Stimulated activated naive CD8-positive, alpha-beta T cell treated with anti-CD3 and anti-CD28 coated beads, Interleukin-15, amount 100 ng/mL, for 72 hours (primary cell): Measurements from ENCODE around the gene AUTS2.
A peak's percentile ranks its signal among the peaks of the same experiment; 100 is the strongest.

Experiments
- ATAC-seq: fragments of 150-1000 bp; cut with Tn5 transposase; 2 replicates; pipeline ENCODE4 v1.10.0; 2021; ENCODE audit warnings: mild to moderate bottlenecking, moderate library complexity
- DNase-seq, 2 donors: peaks; one replicate each; pipeline ENCODE4 v3.0.0; 2021 to 2022
- H3K27ac Mint-ChIP-seq, 2 donors: one replicate each; pipeline ENCODE4 v1.8.0; 2022; ENCODE audit warnings: mild to moderate bottlenecking in 2 of 2, mixed read lengths in 2 of 2, moderate library complexity in 2 of 2
- H3K27me3 Mint-ChIP-seq: one replicate; pipeline ENCODE4 v1.8.0; 2022; ENCODE audit warnings: mixed read lengths
- H3K4me1 Mint-ChIP-seq: one replicate; pipeline ENCODE4 v1.8.0; 2022; ENCODE audit warnings: mild to moderate bottlenecking, mixed read lengths
- H3K4me3 Mint-ChIP-seq, 2 donors: one replicate each; pipeline ENCODE4 v1.8.0; 2022; ENCODE audit warnings: mild to moderate bottlenecking in 2 of 2, mixed read lengths in 2 of 2, moderate library complexity in 1 of 2
- H3K9me3 Mint-ChIP-seq, 2 donors: one replicate each; pipeline ENCODE4 v1.8.0; 2022; ENCODE audit warnings: mixed read lengths in 2 of 2

Gene AUTS2

DNA sequence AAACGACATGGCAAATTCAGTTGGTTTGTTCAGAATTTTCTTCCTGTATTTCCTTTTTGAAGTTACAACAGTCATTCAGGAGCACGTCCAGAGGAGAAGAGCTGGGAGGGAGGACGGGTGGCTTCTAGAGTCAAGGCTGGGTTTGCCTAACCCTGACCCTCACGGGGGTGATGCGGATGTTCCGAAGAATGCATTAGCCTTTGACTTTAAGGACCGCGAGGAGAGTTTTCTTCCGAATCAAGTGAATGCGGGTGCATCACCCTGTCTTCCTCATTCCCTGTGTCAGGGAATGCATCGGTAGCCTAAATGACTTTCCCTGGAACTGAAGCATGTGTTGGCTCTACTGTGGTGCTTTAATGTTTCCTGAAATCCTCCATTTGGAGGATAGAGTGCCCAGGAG is 1137.0 kb downstream of the AUTS2 start:
- no peak for ATAC-seq

DNA sequence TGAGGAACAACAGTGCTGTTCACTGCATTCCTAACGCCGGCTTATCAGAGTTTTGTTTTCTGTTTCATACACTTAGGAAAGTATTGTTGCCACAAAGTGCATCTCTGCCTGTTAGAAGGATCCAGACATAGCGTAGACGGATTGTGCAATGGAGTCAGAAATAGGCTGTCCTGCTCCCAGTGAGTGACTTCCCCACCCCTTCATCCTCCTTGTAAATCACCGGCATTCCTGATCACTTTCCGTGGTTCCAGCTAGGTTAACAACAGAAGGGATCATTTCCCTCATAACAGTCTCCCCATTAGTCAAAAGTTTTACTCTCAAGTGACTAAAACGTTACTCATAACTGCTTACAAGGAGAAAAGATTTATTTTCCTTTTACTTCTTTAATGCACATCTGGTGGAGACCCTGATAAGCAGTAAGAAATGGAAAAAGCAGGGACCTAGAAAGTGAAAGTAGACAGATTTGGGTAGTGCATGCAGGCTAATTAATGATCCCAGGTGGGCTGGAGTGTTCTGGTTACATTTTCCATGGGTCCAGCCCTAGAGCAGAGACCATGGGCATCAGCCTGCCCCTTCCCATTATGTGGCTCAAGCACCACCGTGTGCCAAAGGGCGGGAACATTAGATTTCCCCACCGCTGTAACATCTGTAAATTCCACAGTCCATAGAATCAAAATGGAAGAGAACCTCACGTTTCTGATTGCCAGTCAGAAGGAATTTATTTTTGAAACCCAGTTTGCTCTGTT is 1138.6 kb downstream of the AUTS2 start:
- Mint-ChIP-seq H3K27me3 (no peaks in the 10 kb centered on the region), H3K9me3 (no peaks in the 10 kb centered on the region), H3K4me1 (peaks cover 10% of the 10 kb centered on the region), H3K4me3 (peak overlapping the region in 1 of 2 donors; percentile 19), H3K27ac (no peak overlapping the region)
- no peak for ATAC-seq
- no peak for DNase-seq

More for the DNA sequence above, 1137.0 kb downstream of the AUTS2 start:
- Mint-ChIP-seq H3K4me1 (peaks cover 10% of the 10 kb centered on the region), H3K27me3 (no peaks in the 10 kb centered on the region), H3K4me3 (no peak overlapping the region), H3K9me3 (peaks cover 0 to 4% of the 10 kb centered on the region in 2 donors), H3K27ac (no peak overlapping the region)
- DNase-seq: no peak

DNA sequence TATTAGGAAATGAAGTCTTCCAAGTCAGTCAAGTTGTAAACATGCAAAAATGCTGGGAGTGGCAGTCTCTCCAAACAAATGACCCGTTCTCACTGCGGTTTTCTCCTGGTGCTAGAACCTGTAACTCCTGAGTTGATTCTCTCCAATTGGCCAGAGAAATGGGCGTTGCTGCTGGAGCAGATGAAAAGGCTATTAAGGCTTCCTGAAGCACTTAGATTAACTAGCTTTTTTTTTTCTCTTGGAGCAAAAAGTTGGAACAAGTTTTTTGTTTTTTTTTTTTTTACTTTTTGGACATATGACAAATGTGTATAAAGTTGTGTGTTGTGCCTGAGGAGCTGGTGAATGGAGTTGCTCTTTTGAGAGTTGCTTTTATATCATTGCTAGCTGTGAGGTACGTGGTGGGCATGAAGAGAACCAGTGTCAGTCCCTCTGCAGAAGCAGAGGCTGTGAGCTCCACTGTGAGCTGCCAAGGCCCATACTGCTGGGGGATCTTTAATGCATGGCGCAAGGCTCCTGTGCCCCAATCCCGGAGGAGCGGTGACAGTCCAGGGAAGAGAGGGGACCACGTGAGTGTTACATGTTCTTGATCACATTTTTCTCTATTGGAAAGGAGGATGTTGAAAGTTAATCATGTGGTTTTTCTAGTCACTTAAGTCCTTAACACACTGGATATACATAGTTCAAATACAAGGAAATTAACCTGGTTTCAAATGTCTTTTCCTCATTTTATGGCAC is 1140.0 kb downstream of the AUTS2 start:
- Mint-ChIP-seq H3K4me1 (peaks cover 10% of the 10 kb centered on the region), H3K27me3 (no peaks in the 10 kb centered on the region), H3K4me3 (no peak overlapping the region), H3K9me3 (no peaks in the 10 kb centered on the region), H3K27ac (no peak overlapping the region)
- no peak for DNase-seq
- ATAC-seq: no peak

DNA sequence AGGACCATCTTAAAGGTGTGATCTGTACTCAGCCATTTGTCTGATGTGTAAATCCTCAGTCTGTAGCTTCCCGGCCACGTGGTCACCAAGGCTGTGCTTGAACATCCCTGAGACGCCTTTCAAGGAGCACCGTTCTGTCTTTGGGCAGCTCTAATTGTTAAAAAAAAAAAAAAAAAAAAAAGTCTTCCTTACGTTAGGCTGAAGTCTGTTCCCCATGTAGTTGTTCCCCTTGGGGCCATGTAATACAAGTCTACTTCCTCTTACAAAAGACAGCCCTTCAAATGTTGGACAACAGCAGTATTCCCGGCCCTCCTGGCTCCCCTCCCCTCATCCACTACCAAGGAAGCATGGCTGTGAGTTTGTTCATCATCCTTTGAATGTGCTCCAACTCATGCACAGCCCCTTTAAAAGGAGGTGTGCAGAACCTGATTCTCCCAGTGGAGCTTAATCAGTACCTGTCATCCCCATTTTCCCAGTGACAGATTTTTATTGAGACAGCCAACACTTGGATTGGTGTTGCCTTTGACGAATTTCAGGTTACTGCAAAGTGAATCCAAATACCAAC is 1141.5 kb downstream of the AUTS2 start:
- no peaks in the 10 kb centered on the region for H3K27me3 Mint-ChIP-seq
- DNase-seq (no peak), ATAC-seq (no peak)
- no peaks in the 10 kb centered on the region for H3K9me3 Mint-ChIP-seq
- peaks cover 10% of the 10 kb centered on the region for H3K4me1 Mint-ChIP-seq
- no peak overlapping the region for H3K4me3 Mint-ChIP-seq
- H3K27ac Mint-ChIP-seq: no peak overlapping the region

DNA sequence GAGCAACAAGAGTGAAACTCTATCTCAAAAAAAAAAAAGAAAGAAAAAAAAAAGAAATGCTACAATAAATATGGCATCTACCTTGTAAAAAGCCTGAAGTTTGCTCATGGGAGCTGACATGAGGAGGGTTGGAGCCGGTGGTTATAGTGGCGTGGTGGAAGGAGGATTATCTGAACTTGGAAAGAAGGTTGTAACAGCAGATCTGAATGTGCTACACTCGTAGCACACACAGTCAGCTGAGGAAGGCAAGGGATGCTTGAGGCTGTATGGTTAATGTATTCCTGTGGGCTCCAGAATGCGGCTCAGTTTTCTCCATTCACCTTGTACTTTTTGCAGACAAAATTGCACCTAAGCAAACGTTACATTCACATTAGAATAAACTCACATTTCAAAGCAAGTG is 1143.4 kb downstream of the AUTS2 start:
- peaks cover 10% of the 10 kb centered on the region for H3K4me1 Mint-ChIP-seq
- DNase-seq (no peak), ATAC-seq (no peak)
- no peaks in the 10 kb centered on the region for H3K27me3 Mint-ChIP-seq
- H3K9me3 Mint-ChIP-seq: no peaks in the 10 kb centered on the region
- no peak overlapping the region for H3K27ac Mint-ChIP-seq
- no peak overlapping the region for H3K4me3 Mint-ChIP-seq

DNA sequence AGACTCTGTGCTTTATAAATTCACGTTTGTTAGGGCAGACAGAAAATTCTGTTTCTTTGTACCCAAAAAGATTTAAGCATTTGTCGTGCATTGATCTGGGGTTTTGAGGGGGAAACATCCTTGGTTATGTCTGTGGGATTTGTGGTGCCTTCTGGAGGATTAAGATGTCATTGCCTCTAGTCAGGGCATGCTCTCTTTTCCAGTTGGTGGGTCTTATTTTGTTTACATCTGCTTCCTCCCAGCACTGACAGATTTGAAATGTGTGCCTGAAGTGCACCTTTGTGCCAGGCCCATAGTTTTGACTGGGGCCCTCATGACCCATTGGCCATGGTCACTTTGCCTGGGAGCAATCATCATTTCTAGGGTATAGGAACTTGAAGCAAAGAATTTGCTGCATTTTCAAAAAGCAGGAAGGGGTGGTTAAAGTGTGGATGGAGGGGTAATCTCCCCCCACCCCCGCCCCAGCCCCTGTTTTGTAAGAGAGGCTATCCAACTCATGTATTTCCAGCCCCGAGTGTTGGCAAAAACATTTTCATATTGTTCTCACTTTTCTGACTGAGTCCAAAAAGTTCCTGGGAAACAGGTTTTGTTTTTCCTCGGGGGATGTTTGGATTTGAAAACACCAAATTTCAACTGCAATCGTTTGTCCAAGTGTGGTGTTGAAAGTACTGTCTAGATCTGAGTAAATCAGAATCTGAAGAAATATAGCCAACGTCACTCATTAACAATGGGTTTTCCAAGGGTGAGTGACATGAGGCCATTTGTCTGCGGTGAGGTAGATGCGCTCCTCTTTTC is 1145.5 kb downstream of the AUTS2 start:
- Mint-ChIP-seq H3K4me3 (no peak overlapping the region), H3K27ac (no peak overlapping the region), H3K27me3 (no peaks in the 10 kb centered on the region), H3K4me1 (no peaks in the 10 kb centered on the region), H3K9me3 (no peaks in the 10 kb centered on the region)
- no peak for DNase-seq
- ATAC-seq: no peak

DNA sequence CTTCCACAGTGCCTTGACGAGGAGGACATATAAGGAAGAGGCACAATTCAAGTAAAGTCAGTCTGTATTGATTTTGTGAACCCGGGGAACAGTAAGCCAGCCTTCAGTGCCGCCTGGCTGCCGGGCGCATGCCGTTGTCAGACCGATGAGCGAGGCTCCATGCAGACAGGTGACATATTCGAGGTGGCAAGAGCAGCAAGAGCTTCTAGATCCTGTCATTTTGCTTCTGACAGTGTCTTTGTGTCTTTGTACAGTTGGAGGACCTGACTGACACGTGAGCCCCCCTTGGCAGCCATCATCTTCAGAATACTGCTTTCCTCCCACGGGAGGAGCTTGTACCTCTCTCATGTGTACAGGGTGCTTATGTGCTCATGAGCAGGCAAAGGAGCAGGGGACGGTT is 1146.2 kb downstream of the AUTS2 start:
- H3K4me1 Mint-ChIP-seq: no peaks in the 10 kb centered on the region
- no peak overlapping the region for H3K4me3 Mint-ChIP-seq
- no peak overlapping the region for H3K27ac Mint-ChIP-seq
- H3K27me3 Mint-ChIP-seq: no peaks in the 10 kb centered on the region
- no peaks in the 10 kb centered on the region for H3K9me3 Mint-ChIP-seq
- ATAC-seq: no peak
- DNase-seq: no peak

DNA sequence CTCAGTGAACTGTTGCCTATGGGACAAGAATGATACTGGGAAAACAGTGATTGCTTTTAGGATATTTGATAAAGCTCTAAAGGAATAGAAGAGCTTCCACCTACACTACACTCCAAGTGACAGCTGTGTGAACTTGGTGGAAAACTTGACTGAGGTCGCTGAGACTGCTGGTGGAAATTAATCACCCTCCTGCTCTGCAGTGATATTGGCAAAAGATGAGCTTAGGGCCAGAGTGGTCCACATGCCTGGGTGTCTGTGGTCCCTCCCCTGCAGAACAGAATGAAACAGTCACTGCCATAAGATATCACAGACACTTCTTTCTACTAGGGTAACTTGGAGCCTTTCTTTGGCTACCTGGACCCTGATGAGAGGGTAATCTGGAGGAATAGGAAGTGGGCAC is 1151.6 kb downstream of the AUTS2 start:
- no peaks in the 10 kb centered on the region for H3K27me3 Mint-ChIP-seq
- no peak overlapping the region for H3K27ac Mint-ChIP-seq
- H3K4me3 Mint-ChIP-seq: no peak overlapping the region
- no peaks in the 10 kb centered on the region for H3K9me3 Mint-ChIP-seq
- ATAC-seq: no peak
- no peaks in the 10 kb centered on the region for H3K4me1 Mint-ChIP-seq
- no peak for DNase-seq

DNA sequence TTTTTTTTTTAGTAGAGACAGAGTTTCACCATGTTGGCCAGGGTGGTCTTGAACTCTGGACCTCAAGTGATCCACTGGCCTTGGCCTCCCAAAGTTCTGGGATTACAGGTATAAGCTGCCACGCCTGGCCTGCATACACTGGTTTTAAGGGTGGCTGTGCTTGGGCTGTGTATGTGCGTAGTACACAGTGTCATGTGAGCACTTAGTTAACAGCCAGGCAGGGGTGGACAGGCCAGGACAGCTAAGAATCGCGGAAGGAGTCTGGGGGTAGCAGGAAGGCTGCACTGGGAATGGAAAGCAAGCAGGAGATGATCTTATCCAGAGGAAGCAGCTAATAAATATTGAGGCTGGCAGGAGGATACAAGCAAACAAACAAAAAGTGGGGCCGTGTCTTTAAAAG is 1153.6 kb downstream of the AUTS2 start:
- no peaks in the 10 kb centered on the region for H3K9me3 Mint-ChIP-seq
- no peaks in the 10 kb centered on the region for H3K27me3 Mint-ChIP-seq
- DNase-seq (no peak), ATAC-seq (no peak)
- no peaks in the 10 kb centered on the region for H3K4me1 Mint-ChIP-seq
- no peak overlapping the region for H3K4me3 Mint-ChIP-seq
- H3K27ac Mint-ChIP-seq: peak overlapping the region in 1 of 2 donors; percentile 1

DNA sequence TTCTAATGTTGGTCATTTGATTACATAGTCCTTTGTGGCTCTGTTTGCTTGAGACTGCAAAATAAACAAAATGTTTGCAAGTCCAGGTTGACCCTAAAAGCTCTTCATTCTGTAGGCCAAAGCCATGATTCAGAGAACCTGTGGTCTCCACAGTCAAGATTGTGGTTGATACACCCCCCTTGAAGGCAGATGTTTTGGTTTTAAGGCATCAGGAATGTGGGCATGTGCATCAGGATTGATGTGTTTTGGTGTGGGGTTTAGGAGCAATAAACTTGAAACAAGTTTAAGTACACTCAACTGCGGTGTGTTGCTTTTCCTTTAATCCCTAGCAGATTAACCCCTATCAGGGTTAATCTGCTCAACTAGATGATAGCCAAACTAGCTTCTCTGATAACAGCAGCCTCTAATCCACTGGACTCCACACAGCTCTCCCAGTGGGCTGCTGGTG is 1154.5 kb downstream of the AUTS2 start:
- no peaks in the 10 kb centered on the region for H3K4me1 Mint-ChIP-seq
- no peak overlapping the region for H3K27ac Mint-ChIP-seq
- no peak for ATAC-seq
- DNase-seq: no peak
- H3K4me3 Mint-ChIP-seq: no peak overlapping the region
- H3K27me3 Mint-ChIP-seq: no peaks in the 10 kb centered on the region
- no peaks in the 10 kb centered on the region for H3K9me3 Mint-ChIP-seq

DNA sequence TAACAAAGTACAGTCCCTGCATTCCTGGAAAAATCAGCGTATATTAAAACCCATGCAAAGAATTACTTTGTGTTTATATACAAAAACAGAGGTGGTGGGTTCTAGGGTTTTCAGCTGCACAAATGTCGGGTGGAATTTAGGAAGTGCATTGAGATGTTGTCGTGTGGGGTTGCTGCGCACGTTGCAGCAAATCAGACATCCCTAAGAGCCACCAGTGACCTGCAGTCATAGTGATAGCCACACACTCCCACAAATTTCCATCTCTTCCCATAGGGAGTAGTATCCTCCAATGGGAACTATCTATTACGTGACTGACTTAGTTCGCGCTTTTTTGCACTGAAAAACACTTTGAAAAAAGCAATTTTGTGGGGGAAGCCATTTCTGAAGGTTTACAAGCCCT is 1158.5 kb downstream of the AUTS2 start:
- H3K27ac Mint-ChIP-seq: no peak overlapping the region
- H3K9me3 Mint-ChIP-seq: no peaks in the 10 kb centered on the region
- H3K4me3 Mint-ChIP-seq: no peak overlapping the region
- no peak for DNase-seq
- H3K27me3 Mint-ChIP-seq: no peaks in the 10 kb centered on the region
- H3K4me1 Mint-ChIP-seq: no peaks in the 10 kb centered on the region
- ATAC-seq: no peak

DNA sequence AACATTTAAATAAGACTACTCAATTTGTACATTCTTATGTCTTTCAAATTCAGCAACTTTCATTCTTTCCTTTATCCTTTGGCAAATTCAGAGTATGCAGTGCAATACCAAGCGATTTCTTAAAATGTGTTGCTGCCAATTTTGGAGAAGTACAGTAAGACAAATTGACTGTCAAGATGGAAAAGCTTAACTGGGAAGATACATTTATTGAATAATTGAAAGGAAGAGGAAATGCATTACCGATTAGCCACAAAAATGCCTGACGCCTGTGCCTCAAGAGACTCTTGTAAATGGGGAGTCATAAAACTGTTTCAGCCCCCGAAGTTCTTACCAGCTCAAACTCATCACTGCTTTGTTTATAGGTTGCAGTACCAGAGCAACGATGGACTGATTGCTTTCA is 1160.4 kb downstream of the AUTS2 start:
- no peaks in the 10 kb centered on the region for H3K9me3 Mint-ChIP-seq
- H3K27ac Mint-ChIP-seq: no peak overlapping the region
- ATAC-seq: no peak
- no peak overlapping the region for H3K4me3 Mint-ChIP-seq
- H3K27me3 Mint-ChIP-seq: no peaks in the 10 kb centered on the region
- no peaks in the 10 kb centered on the region for H3K4me1 Mint-ChIP-seq
- DNase-seq: no peak

DNA sequence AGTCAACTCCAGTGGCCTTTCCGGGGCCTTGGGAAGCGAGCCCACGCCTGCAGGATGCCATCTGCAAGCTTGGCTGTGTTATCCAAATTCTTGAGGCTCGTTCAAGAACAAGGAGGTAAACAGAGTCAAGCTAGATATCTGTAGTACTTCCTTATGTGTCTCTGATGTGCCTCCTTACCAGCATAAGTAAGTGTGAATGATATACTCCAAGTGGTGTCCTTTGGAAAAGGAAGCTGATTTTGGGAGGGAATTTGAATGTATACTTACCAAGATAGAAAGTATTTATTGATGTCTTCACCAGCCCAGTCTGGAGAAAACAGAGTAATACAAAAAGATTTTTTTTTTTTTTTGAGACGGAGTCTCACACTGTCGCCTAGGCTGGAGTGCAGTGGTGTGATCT is 1161.4 kb downstream of the AUTS2 start:
- H3K27ac Mint-ChIP-seq: no peak overlapping the region
- no peak overlapping the region for H3K4me3 Mint-ChIP-seq
- no peak for ATAC-seq
- DNase-seq: no peak
- no peaks in the 10 kb centered on the region for H3K9me3 Mint-ChIP-seq
- H3K27me3 Mint-ChIP-seq: no peaks in the 10 kb centered on the region
- H3K4me1 Mint-ChIP-seq: no peaks in the 10 kb centered on the region

DNA sequence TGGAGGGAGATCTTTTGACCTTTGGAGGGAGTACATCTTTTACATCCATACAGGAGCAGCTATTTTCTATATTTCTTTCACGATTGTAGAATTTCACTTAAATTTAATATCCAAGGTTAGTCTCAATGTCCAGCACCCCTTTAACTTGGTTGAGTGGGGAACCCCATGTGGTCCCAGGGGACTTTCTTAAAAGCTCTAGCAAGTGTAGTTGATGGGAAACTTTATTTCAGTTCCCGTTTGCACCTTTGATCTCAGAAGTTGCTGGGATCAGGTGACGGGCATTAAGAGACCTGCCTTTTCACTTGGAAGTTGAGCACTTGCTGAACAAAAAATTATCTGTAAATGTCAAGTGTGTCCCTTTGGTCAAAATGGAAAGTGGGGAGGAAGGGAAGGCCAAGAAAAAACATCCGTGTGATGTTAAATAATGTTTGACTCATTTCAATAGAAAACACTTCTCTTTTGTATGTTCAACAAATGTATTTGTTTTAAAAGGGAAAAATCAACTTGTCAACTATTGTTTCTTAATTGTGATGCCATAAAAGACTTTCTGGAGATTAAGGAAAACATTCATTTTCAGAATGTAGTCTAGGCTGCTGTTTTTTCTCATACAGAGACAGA is 1163.5 kb downstream of the AUTS2 start:
- H3K4me1 Mint-ChIP-seq: no peaks in the 10 kb centered on the region
- H3K27me3 Mint-ChIP-seq: no peaks in the 10 kb centered on the region
- H3K27ac Mint-ChIP-seq: no peak overlapping the region
- ATAC-seq (no peak), DNase-seq (no peak)
- no peaks in the 10 kb centered on the region for H3K9me3 Mint-ChIP-seq
- H3K4me3 Mint-ChIP-seq: no peak overlapping the region

DNA sequence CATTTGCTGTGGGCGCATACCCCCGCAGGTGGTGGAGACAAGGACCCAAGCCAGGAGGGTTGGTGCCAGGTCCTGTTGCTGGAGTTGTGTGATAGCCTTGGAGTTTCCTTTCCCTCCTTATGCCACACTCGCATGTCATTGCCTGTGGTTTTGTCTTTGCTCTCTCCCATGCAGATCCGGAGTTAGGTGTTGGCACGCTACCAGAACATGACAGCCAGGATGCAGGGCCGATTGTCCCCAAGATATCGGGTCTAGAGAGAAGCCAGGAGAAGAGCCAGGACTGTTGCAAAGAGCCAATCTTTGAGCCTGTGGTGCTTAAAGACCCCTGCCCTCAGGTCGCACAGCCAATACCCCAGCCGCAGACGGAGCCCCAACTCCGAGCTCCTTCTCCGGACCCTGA is 1164.4 kb downstream of the AUTS2 start:
- Mint-ChIP-seq H3K27ac (no peak overlapping the region), H3K27me3 (no peaks in the 10 kb centered on the region), H3K9me3 (no peaks in the 10 kb centered on the region), H3K4me1 (no peaks in the 10 kb centered on the region), H3K4me3 (no peak overlapping the region)
- ATAC-seq (no peak), DNase-seq (no peak)
